Measurements from ENCODE around the gene HS6ST1.

The HS6ST1 gene

DNA sequence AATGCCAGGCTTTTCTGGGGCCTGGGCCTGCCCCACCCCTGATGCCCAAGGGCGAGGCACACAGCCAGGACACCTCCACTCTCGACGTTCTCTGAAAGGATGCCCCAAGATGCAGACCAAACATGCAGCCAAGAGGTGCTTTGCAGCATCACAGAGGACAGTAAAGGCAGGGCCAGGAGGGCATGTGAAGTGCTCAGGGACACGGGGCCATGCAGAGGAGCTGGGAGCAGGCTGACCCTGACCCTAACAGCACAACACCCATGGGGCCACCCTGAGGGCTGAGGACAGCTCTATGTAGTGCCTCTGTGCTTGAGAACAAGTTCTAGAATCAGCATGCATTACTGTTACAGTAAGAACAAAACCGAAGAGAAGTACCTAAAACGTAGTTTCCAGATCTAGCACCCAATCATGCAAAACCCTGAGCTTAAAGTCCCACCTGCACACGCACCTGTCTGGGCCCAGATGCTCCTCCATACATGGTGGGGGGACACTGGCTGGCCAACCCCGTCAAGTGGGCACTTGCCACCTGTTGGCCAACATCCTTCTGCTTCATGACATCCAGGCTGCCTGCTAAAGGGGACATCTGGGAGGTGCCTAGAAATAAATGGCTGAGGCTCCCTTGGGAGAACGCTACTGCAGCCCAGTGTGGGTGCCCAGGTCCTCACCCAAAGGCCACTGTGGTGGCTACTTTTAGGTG lies 15.4 kb downstream of the HS6ST1 start:
- Histone ChIP-seq H3K27ac (ENCODE audit: low read depth, low read length, poor library complexity, severe bottlenecking) (no peak overlapping the region), H3K9me3 (ENCODE audit: low read length) (no peaks in the 10 kb centered on the region), H4K20me1 (ENCODE audit: insufficient read depth, low read length) (no peaks in the 10 kb centered on the region), H2AFZ (ENCODE audit: low read length) (no peak overlapping the region), H3K9me2 (ENCODE audit: low read depth, low read length) (no peaks in the 10 kb centered on the region), H3K27me3 (ENCODE audit: insufficient read depth, low read length) (no peaks in the 10 kb centered on the region), H3K4me1 (ENCODE audit: insufficient read depth, low read length, severe bottlenecking) (no peaks in the 10 kb centered on the region), H3K4me2 (ENCODE audit: low read length) (no peak overlapping the region), H3K79me2 (ENCODE audit: insufficient read depth, low read length) (no peaks in the 10 kb centered on the region), H3F3A (ENCODE audit: insufficient read depth, low read length) (no peaks in the 10 kb centered on the region), H3K36me3 (ENCODE audit: insufficient read depth, low read length) (no peaks in the 10 kb centered on the region), H3K9ac (ENCODE audit: low read length) (no peak overlapping the region), H3K4me3 (ENCODE audit: low read depth, low read length, poor library complexity, severe bottlenecking) (no peak overlapping the region)
- TF ChIP-seq EZH2 (IDR thresholded peaks at IDR 0.05; ENCODE audit: borderline replicate concordance, low read length), result no peak
- TF ChIP-seq, protein P1, sequence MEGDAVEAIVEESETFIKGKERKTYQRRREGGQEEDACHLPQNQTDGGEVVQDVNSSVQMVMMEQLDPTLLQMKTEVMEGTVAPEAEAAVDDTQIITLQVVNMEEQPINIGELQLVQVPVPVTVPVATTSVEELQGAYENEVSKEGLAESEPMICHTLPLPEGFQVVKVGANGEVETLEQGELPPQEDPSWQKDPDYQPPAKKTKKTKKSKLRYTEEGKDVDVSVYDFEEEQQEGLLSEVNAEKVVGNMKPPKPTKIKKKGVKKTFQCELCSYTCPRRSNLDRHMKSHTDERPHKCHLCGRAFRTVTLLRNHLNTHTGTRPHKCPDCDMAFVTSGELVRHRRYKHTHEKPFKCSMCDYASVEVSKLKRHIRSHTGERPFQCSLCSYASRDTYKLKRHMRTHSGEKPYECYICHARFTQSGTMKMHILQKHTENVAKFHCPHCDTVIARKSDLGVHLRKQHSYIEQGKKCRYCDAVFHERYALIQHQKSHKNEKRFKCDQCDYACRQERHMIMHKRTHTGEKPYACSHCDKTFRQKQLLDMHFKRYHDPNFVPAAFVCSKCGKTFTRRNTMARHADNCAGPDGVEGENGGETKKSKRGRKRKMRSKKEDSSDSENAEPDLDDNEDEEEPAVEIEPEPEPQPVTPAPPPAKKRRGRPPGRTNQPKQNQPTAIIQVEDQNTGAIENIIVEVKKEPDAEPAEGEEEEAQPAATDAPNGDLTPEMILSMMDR (IDR thresholded peaks at IDR 0.05; ENCODE audit: low read length), result no peak

DNA sequence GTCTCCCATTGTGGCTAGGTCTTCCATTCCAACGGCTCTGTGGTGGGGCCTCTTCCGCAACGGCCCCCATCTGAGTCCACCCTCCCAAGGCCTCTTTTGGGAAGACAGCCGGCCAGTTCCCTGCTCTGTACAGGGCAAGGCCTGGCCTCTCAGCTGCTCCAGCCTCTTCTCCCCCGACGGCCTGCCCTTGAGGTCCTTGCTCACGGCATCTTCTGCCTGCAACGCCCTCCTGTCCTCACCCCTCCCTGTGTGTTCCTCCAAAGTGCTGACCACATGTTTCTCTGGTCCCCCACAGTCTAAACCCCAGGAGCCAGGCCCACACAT lies 16.0 kb downstream of the HS6ST1 start:
- no peak for TF ChIP-seq EZH2 (IDR thresholded peaks at IDR 0.05; ENCODE audit: borderline replicate concordance, low read length)
- TF ChIP-seq, protein P1 (IDR thresholded peaks at IDR 0.05; ENCODE audit: low read length), result no peak
- Histone ChIP-seq H3K27ac (ENCODE audit: low read depth, low read length, poor library complexity, severe bottlenecking) (no peak overlapping the region), H4K20me1 (ENCODE audit: insufficient read depth, low read length) (no peaks in the 10 kb centered on the region), H3K4me2 (ENCODE audit: low read length) (no peak overlapping the region), H3K36me3 (ENCODE audit: insufficient read depth, low read length) (no peaks in the 10 kb centered on the region), H3K27me3 (ENCODE audit: insufficient read depth, low read length) (no peaks in the 10 kb centered on the region), H3K9me3 (ENCODE audit: low read length) (no peaks in the 10 kb centered on the region), H3K9me2 (ENCODE audit: low read depth, low read length) (no peaks in the 10 kb centered on the region), H3K9ac (ENCODE audit: low read length) (no peak overlapping the region), H3F3A (ENCODE audit: insufficient read depth, low read length) (no peaks in the 10 kb centered on the region), H3K4me3 (ENCODE audit: low read depth, low read length, poor library complexity, severe bottlenecking) (no peak overlapping the region), H2AFZ (ENCODE audit: low read length) (no peak overlapping the region), H3K79me2 (ENCODE audit: insufficient read depth, low read length) (no peaks in the 10 kb centered on the region), H3K4me1 (ENCODE audit: insufficient read depth, low read length, severe bottlenecking) (no peaks in the 10 kb centered on the region)

DNA sequence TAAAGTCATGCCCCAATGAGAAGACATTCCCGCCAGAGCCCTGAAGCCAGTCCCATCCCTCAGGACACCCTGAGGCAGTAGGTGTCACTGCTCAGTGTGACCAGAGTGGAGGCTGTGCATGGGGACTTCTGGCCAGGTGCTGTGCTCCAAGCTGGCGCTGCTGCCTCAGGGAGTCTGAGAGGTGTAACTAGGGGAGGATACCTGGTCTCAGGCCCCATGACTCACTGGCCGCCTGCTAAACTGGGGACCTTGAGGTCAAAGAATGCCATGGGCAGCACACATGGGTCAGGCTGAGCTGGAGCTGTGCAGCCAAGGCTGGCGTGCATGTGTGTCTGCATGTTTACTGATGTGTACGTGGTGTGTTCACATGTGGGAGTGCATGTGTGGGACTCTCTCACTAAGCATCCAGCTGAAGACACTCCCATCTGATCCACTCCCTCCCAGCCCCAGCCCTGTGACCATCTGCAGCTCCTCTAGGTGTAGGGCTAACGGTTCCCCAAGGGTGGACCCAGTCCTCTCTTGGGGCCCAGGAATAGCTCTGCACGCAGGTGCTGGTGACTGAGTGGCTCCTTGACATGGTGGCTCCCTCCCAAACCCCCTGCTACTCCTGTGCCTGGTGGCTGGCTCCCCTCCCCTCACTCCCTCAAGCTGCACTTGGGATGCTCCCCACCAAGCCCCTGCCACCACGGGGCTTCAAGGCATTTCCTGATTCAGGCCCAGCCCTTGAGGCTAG lies 16.5 kb downstream of the HS6ST1 start:
- no peaks in the 10 kb centered on the region for H4K20me1 ChIP-seq (ENCODE audit: insufficient read depth, low read length)
- no peaks in the 10 kb centered on the region for H3K4me1 ChIP-seq (ENCODE audit: insufficient read depth, low read length, severe bottlenecking)
- no peak for TF ChIP-seq EZH2 (IDR thresholded peaks at IDR 0.05; ENCODE audit: borderline replicate concordance, low read length)
- TF ChIP-seq, protein P1 (IDR thresholded peaks at IDR 0.05; ENCODE audit: low read length), result no peak

More for the DNA sequence above, 16.5 kb downstream of the HS6ST1 start:
- no peak overlapping the region for H3K4me3 ChIP-seq (ENCODE audit: low read depth, low read length, poor library complexity, severe bottlenecking)
- H2AFZ ChIP-seq (ENCODE audit: low read length), result no peak overlapping the region
- no peaks in the 10 kb centered on the region for H3K79me2 ChIP-seq (ENCODE audit: insufficient read depth, low read length)
- no peaks in the 10 kb centered on the region for H3F3A ChIP-seq (ENCODE audit: insufficient read depth, low read length)
- H3K9ac ChIP-seq (ENCODE audit: low read length), result no peak overlapping the region
- no peaks in the 10 kb centered on the region; the same call in 1 of the 2 replicates for H3K36me3 ChIP-seq (ENCODE audit: insufficient read depth, low read length)
- no peaks in the 10 kb centered on the region for H3K27me3 ChIP-seq (ENCODE audit: insufficient read depth, low read length)
- no peaks in the 10 kb centered on the region for H3K9me3 ChIP-seq (ENCODE audit: low read length)
- no peaks in the 10 kb centered on the region for H3K9me2 ChIP-seq (ENCODE audit: low read depth, low read length)
- H3K4me2 ChIP-seq (ENCODE audit: low read length), result no peak overlapping the region
- no peak overlapping the region for H3K27ac ChIP-seq (ENCODE audit: low read depth, low read length, poor library complexity, severe bottlenecking)

Measured in OCI-LY1 (cell line).